Activated CD4-positive, CD25-positive, alpha-beta regulatory T cell treated with anti-CD3 and anti-CD28 coated beads, Interleukin-2, amount 50 U/mL, for 72 hours (primary cell): ENCODE measurements around the gene ZBTB49.

Source experiments
- DNase-seq: peaks from one replicate; pipeline ENCODE4 v3.0.0; 2021

Gene ZBTB49

DNA sequence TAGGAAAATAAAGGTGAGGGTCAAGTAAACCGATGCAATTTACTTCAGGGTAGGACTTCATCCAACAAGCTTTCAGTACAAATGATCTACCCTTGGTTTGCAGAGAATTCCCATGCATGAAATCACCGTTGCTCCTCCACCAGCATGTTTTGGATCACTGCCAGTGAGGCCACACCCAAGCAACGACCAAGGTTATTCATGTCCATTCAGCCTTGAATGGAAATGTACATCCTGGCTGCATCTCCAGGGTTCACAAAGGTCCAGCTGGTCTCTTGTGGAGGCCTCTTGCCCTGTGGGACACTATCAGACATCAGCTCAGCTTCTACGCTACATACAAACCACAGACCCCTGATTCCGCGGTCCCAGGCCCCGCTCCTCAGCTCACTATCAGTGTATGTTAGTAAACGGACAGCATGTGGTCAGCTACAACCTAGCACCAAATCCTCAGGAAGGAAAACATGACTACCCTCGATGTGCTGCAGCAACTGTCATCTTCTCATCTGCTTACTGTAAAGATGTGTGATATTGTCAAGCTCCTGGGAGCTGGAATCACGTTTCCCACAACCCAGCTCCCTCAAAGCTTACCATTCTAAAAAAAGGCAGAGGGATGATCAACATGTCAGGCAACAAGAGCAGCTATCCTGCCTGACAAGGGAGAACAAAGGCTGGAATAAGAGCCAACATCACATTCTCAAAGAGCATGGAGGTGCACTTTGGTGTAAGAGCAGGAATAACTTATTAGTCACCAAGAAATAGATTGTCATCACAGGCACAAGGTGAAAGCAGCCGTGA, 5.0 kb upstream of the ZBTB49 start:
- DNase-seq, result no peak

DNA sequence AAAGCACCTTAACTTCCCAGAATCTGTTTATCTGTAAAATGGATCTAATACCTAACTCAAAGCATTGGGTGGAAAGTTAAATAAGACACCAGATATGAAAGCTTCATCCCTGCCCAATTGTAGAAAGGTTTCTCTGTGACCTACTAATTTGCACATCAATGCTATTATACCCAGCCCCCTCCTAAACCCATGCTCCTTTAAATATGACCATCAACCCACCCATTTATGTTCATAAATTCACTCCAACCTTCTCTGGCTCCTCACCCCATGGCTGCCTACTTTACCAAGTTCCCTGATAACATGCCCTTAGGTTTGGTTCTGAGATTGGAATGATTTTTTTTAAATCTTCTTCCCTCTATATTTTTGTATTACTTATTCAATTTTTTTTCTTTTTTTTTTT, 2.0 kb upstream of the ZBTB49 start:
- DNase-seq, result no peak

DNA sequence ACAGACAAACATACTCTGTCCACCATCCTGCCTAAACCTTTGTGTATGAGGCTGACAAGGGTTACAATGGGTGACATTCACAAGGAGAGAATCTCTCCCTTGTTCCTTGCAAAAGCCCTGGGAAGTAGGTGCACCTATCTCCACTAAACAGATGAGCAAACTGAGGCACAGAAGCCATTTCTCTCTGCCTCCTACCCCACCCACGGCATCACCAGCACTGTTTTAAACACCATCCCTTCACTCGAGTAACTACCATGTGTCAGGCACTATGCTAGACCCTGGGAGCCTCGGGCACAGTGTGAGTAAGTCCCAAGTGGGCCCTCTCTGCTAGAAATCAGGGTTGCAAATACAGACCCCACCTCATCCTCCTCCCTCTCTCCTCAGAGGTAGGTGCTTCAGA, 996 bp upstream of the ZBTB49 start:
- DNase-seq, result no peak

DNA sequence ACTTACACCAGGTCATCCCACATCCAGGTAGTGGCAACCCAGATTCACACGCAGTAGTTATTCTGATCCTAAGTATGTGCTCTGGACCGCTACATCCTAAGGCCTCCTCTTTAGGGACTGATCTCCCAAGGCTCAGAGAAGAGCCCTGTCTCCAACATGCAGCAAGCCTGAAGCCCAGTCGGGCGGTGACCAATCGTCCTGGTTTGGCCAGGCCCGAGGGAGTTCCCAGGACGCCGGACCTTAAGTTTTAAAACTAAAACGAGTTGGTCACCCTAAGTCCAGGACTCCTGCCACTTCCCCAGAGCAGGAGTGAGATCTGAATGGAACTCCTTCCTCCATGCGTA, 482 bp upstream of the ZBTB49 start:
- no peak for DNase-seq

DNA sequence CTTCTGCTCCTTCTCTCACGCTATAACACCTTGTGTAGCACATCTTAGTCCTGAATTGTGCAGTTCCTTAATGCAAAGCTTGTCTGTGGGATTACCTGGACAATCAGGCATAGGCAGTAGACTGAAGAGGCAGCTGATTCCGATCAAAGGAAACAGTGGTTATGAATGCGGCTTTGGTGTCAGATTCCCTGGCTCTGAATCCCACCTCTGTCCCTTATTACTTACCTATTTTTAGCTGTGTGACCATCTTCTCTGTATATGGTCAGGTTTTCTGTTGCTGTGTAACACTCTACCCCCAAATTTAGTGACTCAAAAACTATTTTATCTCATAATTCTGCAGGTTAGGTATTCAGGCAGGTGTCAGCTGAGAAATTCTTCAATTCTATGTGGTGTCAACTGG, 3.2 kb downstream of the ZBTB49 start:
- no peak for DNase-seq

DNA sequence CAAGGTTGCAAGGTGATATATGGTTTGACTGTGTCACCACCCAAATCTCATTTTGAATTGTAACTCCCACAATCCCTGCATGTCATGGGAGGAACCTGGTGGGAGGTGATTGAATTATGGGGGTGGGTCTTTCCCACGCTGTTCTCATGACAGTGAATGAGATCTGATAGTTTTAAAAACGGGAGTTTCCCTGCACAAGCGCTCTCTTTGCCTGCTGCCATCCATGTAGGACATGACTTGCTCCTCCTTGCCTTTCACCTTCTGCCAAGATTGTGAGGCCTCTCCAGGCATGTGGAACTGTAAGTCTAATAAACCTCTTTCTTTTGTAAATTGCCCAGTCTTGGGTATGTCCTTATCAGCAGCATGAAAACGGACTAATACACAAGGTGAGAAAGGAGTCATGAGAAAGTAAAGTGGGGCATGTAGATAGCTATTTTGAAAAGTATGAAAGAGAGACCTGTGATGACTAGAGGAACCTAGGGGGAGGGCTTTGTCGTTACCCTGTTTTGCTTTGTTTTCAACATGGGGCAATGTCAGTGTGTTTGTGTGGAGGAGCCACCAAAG, 6.3 kb downstream of the ZBTB49 start:
- DNase-seq, result no peak

DNA sequence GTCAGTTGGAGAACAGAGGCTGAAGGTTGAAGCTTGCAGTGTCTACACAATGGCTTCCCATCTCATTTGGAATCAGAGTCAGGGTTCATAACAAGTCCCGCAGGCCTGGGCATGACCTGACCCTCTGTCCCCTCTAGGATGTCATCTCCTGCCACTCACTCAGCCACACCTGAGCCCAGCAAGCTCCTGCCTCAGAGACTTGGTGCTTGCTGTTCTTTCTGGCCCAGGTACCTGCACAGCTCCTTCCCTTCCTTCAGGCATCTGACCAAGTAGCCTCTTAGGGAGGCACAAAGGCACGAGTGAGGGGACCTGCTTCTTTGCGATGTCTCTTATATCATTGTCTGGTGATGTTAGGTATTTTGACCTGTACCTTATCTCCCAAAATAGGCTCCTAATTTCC, 9.0 kb downstream of the ZBTB49 start:
- no peak for DNase-seq

DNA sequence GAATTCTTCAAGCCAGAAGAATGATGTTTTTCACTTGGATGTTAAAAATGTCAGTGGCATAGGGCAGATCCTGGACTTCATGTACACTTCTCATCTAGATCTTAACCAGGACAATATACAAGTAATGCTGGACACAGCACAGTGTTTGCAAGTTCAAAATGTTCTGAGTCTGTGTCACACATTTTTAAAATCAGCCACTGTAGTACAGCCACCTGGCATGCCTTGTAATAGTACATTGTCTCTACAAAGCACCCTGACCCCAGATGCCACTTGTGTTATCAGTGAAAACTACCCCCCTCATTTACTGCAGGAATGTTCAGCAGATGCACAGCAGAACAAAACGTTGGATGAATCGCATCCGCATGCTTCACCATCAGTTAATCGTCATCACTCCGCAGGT, 11.9 kb downstream of the ZBTB49 start:
- no peak for DNase-seq

DNA sequence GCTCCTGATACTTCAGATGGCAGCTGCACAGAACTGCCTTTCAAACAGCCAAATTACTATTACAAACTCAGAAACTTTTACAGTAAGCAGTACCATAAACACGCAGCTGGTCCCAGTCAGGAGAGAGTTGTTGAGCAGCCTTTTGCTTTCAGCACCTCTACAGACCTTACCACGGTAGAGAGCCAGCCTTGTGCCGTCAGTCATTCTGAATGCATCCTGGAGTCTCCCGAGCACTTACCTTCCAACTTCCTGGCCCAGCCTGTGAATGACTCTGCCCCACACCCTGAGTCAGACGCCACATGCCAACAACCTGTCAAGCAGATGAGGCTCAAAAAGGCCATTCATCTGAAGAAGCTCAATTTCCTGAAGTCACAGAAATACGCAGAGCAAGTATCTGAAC, 12.4 kb downstream of the ZBTB49 start:
- DNase-seq, result no peak

DNA sequence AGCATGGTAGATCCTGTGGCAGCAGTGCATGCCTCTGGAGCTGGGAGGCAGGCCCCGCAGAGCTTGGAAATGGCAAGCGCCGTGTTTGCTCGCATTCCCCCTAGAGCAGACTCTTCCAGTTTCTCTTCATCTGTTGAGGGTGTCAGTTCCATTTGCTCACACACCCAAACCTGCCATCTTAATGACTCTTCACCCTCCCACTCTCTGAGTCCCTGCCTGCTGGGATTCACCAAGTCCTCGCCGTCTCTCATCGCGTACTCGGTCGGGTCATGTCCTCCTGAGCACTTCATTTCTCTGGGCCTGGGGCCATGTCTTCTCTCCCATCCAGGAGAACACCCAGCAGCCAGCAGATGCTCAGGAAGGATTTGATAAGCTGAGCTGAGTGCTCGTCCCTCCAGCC, 16.9 kb downstream of the ZBTB49 start:
- DNase-seq, result no peak

DNA sequence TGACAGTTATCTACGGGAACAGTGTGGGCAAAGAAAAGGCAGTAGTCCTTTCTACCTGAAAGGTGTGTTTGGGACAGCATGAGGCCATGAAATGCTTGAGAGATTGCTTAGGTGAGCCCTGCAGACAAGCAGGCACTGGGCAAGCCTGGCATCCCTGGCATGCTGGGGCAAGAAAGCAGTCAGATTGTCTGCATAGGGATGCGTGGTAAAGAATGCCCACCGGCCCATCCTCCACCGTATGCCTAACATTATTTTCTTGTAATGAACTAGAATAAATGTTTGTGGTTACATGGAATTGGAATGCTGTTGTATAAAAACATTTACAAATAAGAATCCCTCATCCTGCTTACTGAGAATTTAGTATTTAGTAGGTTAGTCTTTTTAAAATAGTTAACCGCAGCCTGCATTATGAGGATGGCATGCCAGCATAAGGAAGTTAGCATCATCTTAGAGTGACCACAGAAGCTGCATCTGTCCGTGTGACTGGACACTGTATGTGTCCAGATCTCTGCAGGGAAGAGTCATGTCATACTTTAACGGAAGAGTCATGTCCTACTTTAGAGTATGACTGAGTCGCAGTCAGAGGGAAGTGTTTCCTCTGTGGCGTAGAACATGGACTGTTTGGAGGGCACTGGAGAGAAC, 18.9 kb downstream of the ZBTB49 start:
- no peak for DNase-seq

DNA sequence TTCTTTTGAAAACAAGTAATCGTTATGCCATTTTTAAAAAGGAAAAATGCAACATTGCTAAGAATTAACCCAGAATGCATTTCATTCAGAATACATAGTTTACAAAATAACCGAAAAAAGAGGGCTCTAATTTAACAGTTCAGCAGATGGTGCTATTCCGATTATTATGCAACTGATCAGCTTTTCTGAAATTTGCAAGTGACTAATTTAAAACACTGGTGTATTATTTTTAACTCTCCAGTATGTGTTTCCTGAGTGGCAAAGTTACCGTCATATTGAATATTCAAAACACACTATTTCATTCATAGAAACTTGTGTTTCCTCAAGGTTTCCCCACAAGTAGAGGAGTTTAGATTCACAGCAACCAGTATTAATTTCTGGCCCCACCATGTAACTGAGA, 21.1 kb downstream of the ZBTB49 start:
- no peak for DNase-seq

DNA sequence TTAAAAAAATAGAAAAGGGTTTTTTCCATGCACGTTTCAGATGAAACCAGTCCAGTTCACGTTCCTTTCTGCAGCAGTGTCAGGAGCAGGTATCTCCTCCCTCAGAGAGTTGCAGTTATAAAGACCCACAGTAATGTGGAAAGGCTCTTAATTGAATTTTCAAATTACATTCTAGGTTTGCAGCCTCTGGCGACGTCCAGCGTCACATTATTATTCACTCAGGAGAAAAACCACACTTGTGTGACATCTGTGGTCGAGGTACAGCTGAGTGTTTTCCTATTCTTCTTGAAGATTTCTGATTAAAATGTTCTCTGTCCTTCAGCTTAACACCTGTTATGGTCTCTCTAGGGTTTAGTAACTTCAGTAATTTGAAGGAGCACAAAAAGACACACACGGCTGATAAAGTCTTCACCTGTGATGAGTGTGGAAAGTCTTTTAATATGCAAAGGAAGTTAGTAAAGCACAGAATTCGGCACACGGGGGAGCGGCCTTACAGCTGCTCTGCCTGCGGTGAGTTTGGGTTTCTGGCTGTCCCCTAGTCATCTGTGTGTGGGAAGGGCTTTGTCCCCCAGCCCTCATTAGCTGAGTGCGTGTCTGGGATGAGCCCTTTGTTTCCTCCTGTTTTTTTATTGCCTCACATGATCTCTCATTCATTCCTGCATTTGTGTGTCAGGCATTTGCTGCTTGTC, 25.6 kb downstream of the ZBTB49 start:
- DNase-seq, result no peak

DNA sequence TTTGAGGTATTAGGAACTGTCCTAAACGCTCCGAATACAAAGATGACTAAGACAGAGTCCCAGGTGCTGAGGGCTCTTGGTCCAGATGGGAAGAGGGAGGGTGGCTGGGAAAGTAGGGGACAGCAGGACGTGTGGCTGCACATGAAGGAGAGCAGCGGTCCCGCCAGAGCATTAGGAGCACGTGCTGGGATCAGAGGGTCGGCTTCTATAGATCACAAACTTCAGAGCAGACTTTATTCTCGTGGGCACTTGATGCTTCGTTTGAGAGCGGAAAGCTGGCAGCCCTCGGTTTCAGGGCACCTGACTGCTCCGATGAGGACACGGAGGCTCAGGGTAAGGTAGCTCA, 26.1 kb downstream of the ZBTB49 start:
- DNase-seq, result no peak

DNA sequence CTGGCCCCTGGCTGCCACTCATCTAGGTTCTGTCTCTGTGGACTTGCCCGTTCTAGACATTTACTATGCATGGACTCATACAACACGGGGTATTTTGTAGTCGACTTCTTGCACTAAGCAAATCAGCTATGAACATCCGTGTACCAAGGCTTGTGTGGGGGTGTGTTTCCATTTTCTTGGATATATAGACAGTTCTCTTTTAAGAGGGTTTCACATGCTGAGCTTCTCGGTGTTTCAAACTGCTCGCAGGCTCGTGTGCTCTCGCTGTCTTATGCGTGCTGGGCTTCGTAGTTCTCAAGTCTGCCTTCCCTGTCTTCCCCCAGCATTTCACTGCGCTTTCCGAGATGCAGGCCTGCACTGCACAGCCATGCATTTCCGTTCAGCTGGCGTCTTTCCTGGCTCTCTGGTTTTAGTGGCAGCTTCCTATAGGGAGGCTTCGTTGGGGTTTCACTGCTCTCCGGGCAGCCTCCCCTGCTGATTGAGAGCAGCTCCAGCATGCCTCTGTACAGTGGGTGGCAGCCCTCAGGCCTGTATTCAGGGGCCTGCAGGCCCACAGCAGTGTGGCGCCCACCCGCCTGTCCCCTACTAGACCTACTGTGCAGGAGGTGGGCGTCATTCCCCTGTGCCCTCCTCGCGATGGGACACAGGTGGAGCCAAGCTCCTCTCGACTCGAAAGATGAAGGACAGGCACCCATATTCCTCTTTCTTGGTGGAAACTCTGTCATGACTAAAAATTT, 27.6 kb downstream of the ZBTB49 start:
- DNase-seq, result no peak

DNA sequence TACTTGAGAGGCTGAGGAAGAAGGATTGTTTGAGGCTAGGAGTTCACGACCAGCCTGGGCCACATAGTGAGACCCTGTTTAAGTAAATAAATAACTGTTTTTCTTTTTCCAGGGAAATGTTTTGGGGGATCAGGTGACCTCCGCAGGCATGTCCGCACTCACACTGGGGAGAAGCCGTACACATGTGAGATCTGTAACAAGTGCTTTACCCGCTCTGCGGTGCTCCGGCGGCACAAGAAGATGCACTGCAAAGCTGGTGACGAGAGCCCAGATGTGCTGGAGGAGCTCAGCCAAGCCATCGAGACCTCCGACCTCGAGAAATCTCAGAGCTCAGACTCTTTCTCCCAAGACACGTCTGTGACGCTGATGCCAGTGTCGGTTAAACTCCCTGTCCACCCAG, 30.5 kb downstream of the ZBTB49 start:
- no peak for DNase-seq

DNA sequence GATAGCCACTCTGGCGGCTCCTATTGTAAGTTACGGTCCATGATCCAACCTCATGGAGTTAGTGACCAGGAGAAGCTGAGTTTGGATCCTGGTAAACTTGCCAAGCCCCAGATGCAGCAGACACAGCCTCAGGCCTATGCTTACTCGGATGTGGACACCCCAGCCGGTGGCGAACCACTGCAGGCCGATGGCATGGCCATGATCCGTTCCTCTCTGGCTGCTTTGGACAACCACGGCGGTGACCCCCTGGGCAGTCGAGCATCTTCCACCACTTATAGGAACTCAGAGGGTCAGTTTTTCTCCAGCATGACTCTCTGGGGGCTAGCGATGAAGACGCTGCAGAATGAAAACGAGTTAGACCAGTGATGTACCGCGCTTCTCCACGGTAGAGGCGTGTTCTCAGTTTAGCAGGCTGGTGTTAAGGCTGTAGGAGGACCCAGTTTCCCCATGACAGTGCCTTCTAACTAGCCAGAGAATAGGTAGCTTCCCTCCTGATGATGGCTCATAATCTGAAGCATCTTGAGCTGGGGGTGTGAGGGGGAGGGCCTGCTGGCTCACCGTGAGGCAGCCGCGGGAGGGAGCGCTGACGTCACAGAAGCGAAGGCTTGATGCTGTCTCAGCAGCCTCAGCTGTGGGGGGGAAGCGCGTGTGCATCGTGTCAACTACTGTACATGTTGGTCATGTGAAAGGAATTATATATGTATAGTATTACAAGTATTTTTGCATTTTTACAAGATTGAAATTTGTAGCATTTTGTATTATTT, 31.1 kb downstream of the ZBTB49 start:
- DNase-seq, result no peak

DNA sequence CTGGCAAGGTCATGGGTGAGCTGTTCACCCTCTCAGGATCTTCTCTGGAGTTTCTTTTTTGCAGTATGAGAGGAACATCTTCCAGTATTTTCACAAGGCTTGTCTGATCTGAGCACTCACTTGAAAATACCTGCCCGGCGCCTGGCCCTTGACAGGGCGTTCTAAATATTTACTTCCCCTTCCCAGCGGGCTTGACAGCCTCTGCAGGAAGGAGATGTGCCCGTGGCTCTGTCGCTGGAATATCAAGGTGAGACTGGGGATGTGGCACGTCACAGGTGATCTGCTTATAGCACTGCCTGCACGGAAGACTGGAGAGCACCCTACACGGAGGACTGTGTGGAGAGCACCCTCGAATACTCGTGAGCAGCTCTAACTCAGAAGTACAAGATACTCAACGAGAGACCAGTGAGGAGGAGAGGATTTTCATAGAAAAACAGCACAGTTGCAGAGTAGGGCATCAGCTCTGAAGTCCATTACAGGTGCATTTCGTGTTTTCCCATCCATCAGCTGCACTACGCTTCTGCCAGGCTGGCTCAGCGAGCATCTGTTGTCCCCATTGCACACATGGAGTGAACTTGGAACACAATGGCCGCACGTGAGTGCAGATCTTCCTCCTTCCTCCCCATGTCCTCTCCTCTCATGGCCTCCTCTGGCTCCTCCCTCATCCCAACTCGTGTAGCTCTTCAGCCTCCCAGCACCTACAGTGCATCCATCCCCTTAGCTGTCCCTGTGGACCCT, 32.1 kb downstream of the ZBTB49 start:
- DNase-seq, result no peak

DNA sequence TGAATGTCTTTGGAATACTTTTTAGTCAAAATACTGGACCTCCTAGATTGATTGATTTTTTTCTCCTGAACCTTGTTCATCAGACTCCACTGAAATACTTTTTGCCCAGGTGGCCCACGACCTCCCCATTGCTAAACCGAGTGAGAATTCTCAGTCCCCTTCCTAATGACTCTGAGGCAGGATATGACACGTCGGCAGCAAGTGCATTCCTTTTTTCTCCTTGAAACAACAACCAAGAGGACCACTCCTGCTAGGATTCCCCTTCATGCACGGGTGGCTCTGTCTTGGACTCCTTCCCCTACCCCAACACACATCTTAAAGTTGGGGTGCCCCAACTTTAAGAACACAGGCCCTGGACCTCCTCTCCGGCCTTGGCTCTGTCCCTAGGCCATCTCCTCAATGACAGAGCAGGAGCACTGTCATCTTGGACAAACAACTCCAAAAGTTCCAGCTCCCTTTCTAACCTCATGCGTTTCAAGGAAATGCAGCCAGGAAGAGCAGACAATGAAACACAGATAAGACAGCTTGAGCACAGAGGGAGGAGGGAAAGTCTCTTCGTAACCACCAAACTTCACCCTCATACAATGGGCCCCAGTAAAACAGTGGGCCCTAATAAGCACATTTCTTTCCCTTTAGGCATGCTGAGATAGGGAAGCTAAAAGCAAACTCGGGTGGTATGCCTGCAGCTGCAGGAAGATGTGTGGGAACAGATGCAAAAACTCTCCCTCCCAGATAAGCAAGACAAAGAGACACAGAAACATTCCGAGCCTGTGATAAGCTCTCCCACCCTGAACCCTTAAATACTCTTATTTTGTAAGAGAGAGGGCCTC, 33.9 kb downstream of the ZBTB49 start:
- no peak for DNase-seq

DNA sequence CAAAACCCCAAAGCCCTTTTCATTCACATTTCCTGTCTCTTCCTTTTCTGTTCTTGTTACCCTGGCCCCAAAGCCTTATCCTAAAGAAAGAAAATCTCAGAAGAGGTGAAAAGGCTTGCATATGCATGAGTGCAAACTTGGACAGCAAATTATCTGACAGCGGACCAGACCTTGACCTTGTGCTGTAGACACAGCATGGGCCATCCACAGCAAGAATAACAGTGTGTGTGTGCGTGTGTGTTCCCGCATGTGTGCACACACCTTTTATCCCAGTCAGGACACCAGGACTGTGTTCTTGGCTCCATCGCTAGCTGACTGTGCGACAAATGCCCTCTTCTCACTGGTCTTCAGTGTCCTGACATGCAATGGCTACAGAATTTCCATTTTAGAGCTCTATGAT, 35.3 kb downstream of the ZBTB49 start:
- DNase-seq, result no peak

DNA sequence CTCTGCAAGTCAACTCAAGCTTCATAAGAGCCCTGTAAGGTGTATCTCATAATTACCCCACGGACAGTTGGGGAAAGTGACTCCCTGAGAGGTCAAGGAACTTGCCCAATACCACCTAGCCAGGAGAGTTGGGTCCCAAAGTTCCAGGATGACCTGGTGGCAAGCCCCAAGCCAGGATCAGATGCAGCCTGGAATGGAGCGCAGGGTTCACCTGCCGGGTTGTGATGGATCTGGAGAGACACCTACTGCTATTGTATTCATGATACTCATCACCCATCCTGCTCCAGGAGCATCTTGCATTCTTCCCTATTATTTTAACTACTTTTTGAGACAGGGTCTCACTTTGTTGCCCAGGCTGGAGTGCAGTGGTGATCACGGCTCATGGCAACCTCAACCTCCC, 36.1 kb downstream of the ZBTB49 start:
- no peak for DNase-seq
